HepG2 (cell line): ENCODE results near the gene RBBP9. TPM values are rescaled to one million over a fixed set of nuclear protein-coding genes. Genes with fewer than 3 reads are reported as not detected.
"Not testable (repeated sequence)": the region's sequence is repeated elsewhere in the genome, so short reads cannot be mapped to it uniquely, and the experiment has no call there.

Experiments
- ATAC-seq: fragments of 200-7000 bp; cut with Tn5 transposase; 3 replicates; pipeline ENCODE4 v1.9.1; 2020; ENCODE audit warnings: mild to moderate bottlenecking, moderate library complexity
- BruUV-seq: library from RNA; stranded (reverse); fragments of 400-500 nt; replicated peaks from 2 replicates; lab custom pipeline; 2021; lab: Mats Ljungman, UMichigan
- CTCF ChIA-PET: fragments of 300-600 bp; formaldehyde crosslinking; extraction: SDS; loops from one replicate; lab custom pipeline; 2021; ENCODE audit warnings: low total read pairs, inconsistent platforms, low intra/inter-chr PET ratio; lab: Yijun Ruan, JAX
- POLR2A ChIA-PET: fragments of 350-600 bp; sonication (Branson Sonifier 250); formaldehyde crosslinking; loops from one replicate; lab custom pipeline; 2020; ENCODE audit warnings: antibody characterized with exemption, inconsistent platforms; lab: Yijun Ruan, JAX
- DNase-seq: peaks from one replicate; pipeline ENCODE4 v3.0.0-alpha.2; 2015; ENCODE audit warnings: low spot score
- FAIRE-seq: peaks from 3 replicates; lab custom pipeline; 2011; peaks lifted over from hg19 to GRCh38; lab: Jason Lieb, UNC
- H2AFZ ChIP-seq: one replicate; pipeline ENCODE4 v1.6.1; 2011; ENCODE audit warnings: low read length, inconsistent platforms
- H3K27ac ChIP-seq: fragments of 300-600 bp; 3 replicates; pipeline ENCODE4 v1.8.0; 2011; ENCODE audit warnings: mixed run types, mild to moderate bottlenecking, mixed read lengths, low read length, inconsistent platforms; ENCODE audit not compliant: insufficient read depth; ENCODE audit errors: extremely low read length
- H3K27me3 ChIP-seq, 2 experiments: fragments of 200-600 bp in 1 of 2; 2 replicates in 1 of 2; 3 replicates in 1 of 2; pipeline versions ENCODE4 v1.6.0 to v1.8.0; 2011; ENCODE audit warnings: low read length in 2 of 2, mild to moderate bottlenecking in 2 of 2, moderate library complexity in 2 of 2, inconsistent platforms in 1 of 2; ENCODE audit not compliant: insufficient read depth in 2 of 2, control insufficient read depth in 1 of 2
- H3K36me3 ChIP-seq, 2 experiments: fragments of 200-600 bp in 1 of 2; replicated peaks in 1 of 2; 2 replicates in 1 of 2; 3 replicates in 1 of 2; pipeline versions ENCODE4 v1.5.1 to v1.8.0; 2011; ENCODE audit warnings: low read length in 2 of 2, inconsistent platforms in 1 of 2; ENCODE audit not compliant: insufficient read depth in 2 of 2, control insufficient read depth in 1 of 2
- H3K4me1 ChIP-seq: 2 replicates; pipeline ENCODE4 v1.5.1; 2012; ENCODE audit warnings: low read length, inconsistent platforms; ENCODE audit not compliant: insufficient read depth
- H3K4me2 ChIP-seq: 2 replicates; pipeline ENCODE4 v1.6.0; 2011; ENCODE audit warnings: low read depth, low read length, inconsistent platforms
- H3K4me3 ChIP-seq, 3 experiments: fragments of 200-600 bp in 1 of 3; sonication (generic), shearing (Covaris generic) in 1 of 3; replicated peaks in 1 of 3; 2 replicates each; pipeline ENCODE4 v1.5.1; 2011 to 2016; ENCODE audit warnings: low read length in 3 of 3, inconsistent platforms in 2 of 3, low read depth in 2 of 3, mild to moderate bottlenecking in 2 of 3, control low read depth in 1 of 3, mixed read lengths in 1 of 3; ENCODE audit not compliant: insufficient read depth in 1 of 3
- H3K79me2 ChIP-seq: one replicate; pipeline ENCODE4 v1.6.1; 2011; ENCODE audit warnings: low read length, inconsistent platforms; ENCODE audit not compliant: insufficient read depth
- H3K9ac ChIP-seq: 2 replicates; pipeline ENCODE4 v1.6.0; 2011; ENCODE audit warnings: mild to moderate bottlenecking, low read depth, low read length, inconsistent platforms; ENCODE audit not compliant: insufficient read depth
- H3K9me3 ChIP-seq: 2 replicates; pipeline ENCODE4 v1.5.1; 2012; ENCODE audit warnings: mild to moderate bottlenecking, low read length
- H4K20me1 ChIP-seq: 2 replicates; pipeline ENCODE4 v1.6.0; 2011; ENCODE audit warnings: inconsistent platforms, mild to moderate bottlenecking, low read length, moderate library complexity; ENCODE audit not compliant: insufficient read depth
- ARID5B ChIP-seq: IDR thresholded peaks from 2 replicates; pipeline ENCODE4 v1.4.0; 2020; ENCODE audit warnings: mild to moderate bottlenecking, missing genetic modification reagents
- BHLHE40 ChIP-seq: IDR thresholded peaks from 2 replicates; pipeline ENCODE4 v1.6.1; 2011; ENCODE audit warnings: low read length, improper control_type of control experiment
- GATAD1 ChIP-seq: IDR thresholded peaks from 2 replicates; pipeline ENCODE4 v1.6.1; 2016; ENCODE audit warnings: missing genetic modification reagents, missing compliant biosample characterization
- HHEX ChIP-seq: IDR thresholded peaks from 2 replicates; pipeline ENCODE4 v1.6.1; 2016; ENCODE audit warnings: control low read depth
- MAFF ChIP-seq: IDR thresholded peaks from 2 replicates; pipeline ENCODE4 v1.6.1; 2011; ENCODE audit warnings: low read depth, low read length, improper control_type of control experiment
- MIXL1 ChIP-seq: IDR thresholded peaks from 2 replicates; pipeline ENCODE4 v1.6.1; 2016
- PAXIP1 ChIP-seq: sonication (generic); formaldehyde crosslinking; conservative IDR thresholded peaks from 2 replicates; pipeline ENCODE4 v1.4.0; 2020; ENCODE audit warnings: mild to moderate bottlenecking, missing genetic modification reagents, moderate library complexity
- SMARCC2 ChIP-seq: fragments of 450-650 bp; IDR thresholded peaks from 2 replicates; pipeline ENCODE4 v1.6.1; 2017; ENCODE audit warnings: antibody characterized with exemption, mild to moderate bottlenecking
- TFAP4 ChIP-seq: sonication (generic); IDR thresholded peaks from 2 replicates; pipeline ENCODE4 v1.6.1; 2016; ENCODE audit warnings: low read depth, borderline replicate concordance
- ZNF12 ChIP-seq: sonication (generic); formaldehyde crosslinking; IDR thresholded peaks from 2 replicates; pipeline ENCODE4 v1.5.0; 2020; ENCODE audit warnings: missing genetic modification reagents
- ZNF225 ChIP-seq: sonication (generic); formaldehyde crosslinking; IDR thresholded peaks from 2 replicates; pipeline ENCODE4 v1.4.0; 2020; ENCODE audit warnings: mild to moderate bottlenecking, missing genetic modification reagents
- WGBS: methylation state at CpG from one replicate; pipeline ENCODE4 v1.1.6; 2017; ENCODE audit warnings: low lambda C conversion rate; 5-methylcytosine and 5-hydroxymethylcytosine counted together
- in situ Hi-C: cut with HindIII; loops from 2 replicates; pipeline ENCODE4 v1.10.0; 2017; ENCODE audit warnings: low pct_unique_long_range_greater_than_20kb; ENCODE audit not compliant: extremely low pct_ligation_motif_present
- intact Hi-C: fragments of 100-400 bp; cut with micrococcal nuclease; formaldehyde crosslinking; loops from one replicate; pipeline ENCODE4 v1.10.0; 2022; ENCODE audit not compliant: unreplicated experiment
- polyA plus RNA-seq, 8 experiments: library from polyadenylated mRNA; depleted of rRNA in 3 of 8; stranded (reverse) in 7 of 8; unstranded in 1 of 8; fragments of >200 nt; fragmentation: Illumina TruSeq in 4 of 8; extraction: Trizol in 4 of 8; gene quantifications; 2 replicates each; pipeline versions ENCODE4 v1.2.1 to v1.2.3, GENCODE V29; 2011 to 2016; ENCODE audit warnings: low read depth in 4 of 8, missing spikeins in 1 of 8, mixed read lengths in 1 of 8; ENCODE audit not compliant: insufficient read depth in 1 of 8
- total RNA-seq, 5 experiments: library from RNA; depleted of rRNA; stranded (reverse); fragments of >200 nt; fragmentation: Illumina TruSeq; extraction: Trizol; gene quantifications; 2 replicates each; pipeline ENCODE4 v1.2.3, GENCODE V29; 2016; ENCODE audit warnings: low read depth in 1 of 5

RBBP9 gene
- total and polyA plus RNA-seq, 2 of the 13 experiments (the other 11 are each of a cell fraction or from before 2014, with no cell fraction given): 28.0 to 56.3 TPM

- 98% methylated on average over 9 of the region's 9 CpGs for WGBS
- peaks cover 17 to 57% of the 10 kb centered on the region in 2 experiments for H3K36me3 ChIP-seq
- H3K27ac ChIP-seq, H3K4me2 ChIP-seq, BruUV-seq, ATAC-seq, FAIRE-seq, H3K27me3 ChIP-seq, intact Hi-C loops, H3K9ac ChIP-seq, H4K20me1 ChIP-seq, H3K79me2 ChIP-seq, H2AFZ ChIP-seq, CTCF ChIA-PET, H3K9me3 ChIP-seq, DNase-seq, H3K4me1 ChIP-seq, in situ Hi-C loops, H3K4me3 ChIP-seq, POLR2A ChIA-PET: not testable (repeated sequence)
Measured at GRCh38 chr20:18522066-18522465, 25.0 kb upstream of the RBBP9 start.

GRCh38 chr20:18515973-18516372 is 18.9 kb upstream of the RBBP9 start:
- H2AFZ ChIP-seq: no peak overlapping the region
- no peak overlapping the region for H3K4me2 ChIP-seq
- in situ Hi-C loops: no loop called here
- H3K9ac ChIP-seq: no peak overlapping the region
- H3K9me3 ChIP-seq: no peaks in the 10 kb centered on the region
- ChIA-PET POLR2A (interaction anchor here (2.1 kb wide), 1 partner anchor 9 kb away, joined by 13 read pairs; the partner anchor contains the start of gene SEC23B), CTCF (no interaction called here)
- H3K4me1 ChIP-seq: peaks cover 7% of the 10 kb centered on the region
- H4K20me1 ChIP-seq: no peaks in the 10 kb centered on the region
- TF ChIP-seq PAXIP1 (CRISPR knock-in tag) (no peak), MAFF (no peak), ARID5B (CRISPR knock-in tag) (no peak), ZNF225 (CRISPR knock-in tag) (no peak), GATAD1 (CRISPR knock-in tag) (no peak), SMARCC2 (no peak), MIXL1 (CRISPR knock-in tag) (no peak), TFAP4 (no peak), HHEX (no peak), BHLHE40 (no peak), ZNF12 (CRISPR knock-in tag) (no peak)
- peaks cover 11 to 62% of the 10 kb centered on the region in 2 experiments for H3K36me3 ChIP-seq
- DNase-seq (no peak), ATAC-seq (no peak), FAIRE-seq (no peak)
- H3K27ac ChIP-seq: no peak overlapping the region
- H3K4me3 ChIP-seq: no peak overlapping the region
- BruUV-seq: no TSS peak
- intact Hi-C loops: no loop called here
- no peaks in the 10 kb centered on the region for H3K27me3 ChIP-seq
- H3K79me2 ChIP-seq: peaks cover 19% of the 10 kb centered on the region
